Tibial artery (tissue), 4 donors: ENCODE measurements around the gene PTPRG.
A peak's percentile ranks its signal among the peaks of the same experiment; 100 is the strongest.
"Not testable (repeated sequence)": the region's sequence is repeated elsewhere in the genome, so short reads cannot be mapped to it uniquely, and the experiment has no call there.

Source experiments
- DNase-seq, 2 donors: peaks; one replicate each; pipeline ENCODE4 v3.0.0-alpha.2; 2019
- H3K27ac ChIP-seq, 2 donors: fragments of 200-600 bp; sonication (generic) in 1 of 2; 1 replicate in 1 of 2; 2 replicates in 1 of 2; pipeline ENCODE4 v1.5.1; 2018 to 2019; ENCODE audit warnings: mild to moderate bottlenecking in 1 of 2
- H3K27me3 ChIP-seq, 2 donors: fragments of 200-600 bp; sonication (generic) in 1 of 2; one replicate each; pipeline versions ENCODE4 v1.5.1 to v1.6.0; 2016 to 2019
- H3K36me3 ChIP-seq, 3 donors: fragments of 200-600 bp; sonication (generic) in 2 of 3; one replicate each; pipeline ENCODE4 v1.5.1; 2016 to 2019; ENCODE audit warnings: mild to moderate bottlenecking in 2 of 3
- H3K4me1 ChIP-seq, 4 donors: fragments of 200-600 bp; sonication (generic) in 2 of 4; 1 replicate in 3 of 4; 2 replicates in 1 of 4; pipeline ENCODE4 v1.5.1; 2016 to 2019
- H3K4me3 ChIP-seq, 2 donors: fragments of 200-600 bp; sonication (generic) in 1 of 2; 1 replicate in 1 of 2; 2 replicates in 1 of 2; pipeline ENCODE4 v1.5.1; 2018 to 2019; ENCODE audit warnings: mild to moderate bottlenecking in 2 of 2
- H3K9me3 ChIP-seq, 3 donors: fragments of 200-600 bp; sonication (generic) in 1 of 3; one replicate each; pipeline ENCODE4 v1.5.1; 2016 to 2019
- intact Hi-C: fragments of 100-400 bp; cut with DNase I; formaldehyde crosslinking; loops from one replicate; pipeline ENCODE4 v1.15.0; 2023; ENCODE audit warnings: low total_unique reads
- TF ChIP-seq, protein P1 (sequence below), 2 experiments: fragments of 200-600 bp in 1 of 2; fragments of 450-650 bp in 1 of 2; IDR thresholded peaks; one replicate each; pipeline ENCODE4 v1.5.1; 2017 to 2019; ENCODE audit warnings: antibody characterized with exemption in 2 of 2, mild to moderate bottlenecking in 1 of 2, moderate library complexity in 1 of 2

PTPRG gene

DNA sequence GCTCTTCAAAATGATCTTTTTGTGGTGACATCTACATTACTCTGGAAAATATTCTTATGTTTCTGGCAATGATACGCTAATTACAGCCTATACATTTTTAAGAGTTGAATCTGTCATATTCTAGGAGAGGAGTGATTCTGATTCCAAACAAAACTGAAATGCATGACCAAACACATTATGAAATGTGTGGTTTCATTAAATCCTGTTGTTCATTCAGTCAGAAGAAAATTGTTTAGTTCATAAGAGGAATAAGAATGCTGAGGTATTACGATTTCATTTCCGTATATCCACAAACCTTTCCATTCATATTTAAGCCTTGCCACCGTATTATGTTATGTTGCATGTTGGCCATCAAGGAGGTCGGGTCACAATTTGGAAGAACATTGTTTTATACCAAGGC, 466.9 kb downstream of the PTPRG start:
- no peak overlapping the region for H3K4me3 ChIP-seq
- TF ChIP-seq, protein P1, sequence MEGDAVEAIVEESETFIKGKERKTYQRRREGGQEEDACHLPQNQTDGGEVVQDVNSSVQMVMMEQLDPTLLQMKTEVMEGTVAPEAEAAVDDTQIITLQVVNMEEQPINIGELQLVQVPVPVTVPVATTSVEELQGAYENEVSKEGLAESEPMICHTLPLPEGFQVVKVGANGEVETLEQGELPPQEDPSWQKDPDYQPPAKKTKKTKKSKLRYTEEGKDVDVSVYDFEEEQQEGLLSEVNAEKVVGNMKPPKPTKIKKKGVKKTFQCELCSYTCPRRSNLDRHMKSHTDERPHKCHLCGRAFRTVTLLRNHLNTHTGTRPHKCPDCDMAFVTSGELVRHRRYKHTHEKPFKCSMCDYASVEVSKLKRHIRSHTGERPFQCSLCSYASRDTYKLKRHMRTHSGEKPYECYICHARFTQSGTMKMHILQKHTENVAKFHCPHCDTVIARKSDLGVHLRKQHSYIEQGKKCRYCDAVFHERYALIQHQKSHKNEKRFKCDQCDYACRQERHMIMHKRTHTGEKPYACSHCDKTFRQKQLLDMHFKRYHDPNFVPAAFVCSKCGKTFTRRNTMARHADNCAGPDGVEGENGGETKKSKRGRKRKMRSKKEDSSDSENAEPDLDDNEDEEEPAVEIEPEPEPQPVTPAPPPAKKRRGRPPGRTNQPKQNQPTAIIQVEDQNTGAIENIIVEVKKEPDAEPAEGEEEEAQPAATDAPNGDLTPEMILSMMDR (IDR thresholded peaks at IDR 0.05) = no peak
- no peak overlapping the region for H3K27ac ChIP-seq
- H3K27me3 ChIP-seq = no peaks in the 10 kb centered on the region
- intact Hi-C loops = no loop called here
- H3K9me3 ChIP-seq = no peaks in the 10 kb centered on the region
- peaks cover 0 to 12% (median 0%) of the 10 kb centered on the region in 4 donors for H3K4me1 ChIP-seq
- H3K36me3 ChIP-seq = no peaks in the 10 kb centered on the region
- DNase-seq = no peak

DNA sequence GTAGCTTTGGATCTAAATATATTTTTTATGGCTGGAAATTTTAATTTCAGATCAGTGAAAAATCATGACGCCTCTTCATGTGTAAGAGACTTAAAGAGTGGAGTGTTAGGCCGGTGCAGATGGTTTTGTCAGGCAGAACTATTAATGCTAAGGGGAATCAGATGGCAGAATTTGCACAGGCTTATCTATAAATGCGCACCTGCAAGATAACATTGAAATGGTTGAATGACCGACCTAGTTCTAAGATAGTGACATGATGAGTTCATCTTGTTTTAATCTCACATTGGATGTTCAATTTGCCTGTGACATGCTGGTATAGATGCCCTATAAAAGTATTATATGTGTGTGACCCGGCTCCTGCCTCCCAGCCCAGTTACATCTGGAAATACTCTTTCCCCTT, 471.4 kb downstream of the PTPRG start:
- no peak overlapping the region for H3K27ac ChIP-seq
- no peaks in the 10 kb centered on the region for H3K27me3 ChIP-seq
- no peaks in the 10 kb centered on the region for H3K9me3 ChIP-seq
- no peaks in the 10 kb centered on the region for H3K36me3 ChIP-seq
- H3K4me1 ChIP-seq = peaks cover 0 to 11% (median 0%) of the 10 kb centered on the region in 4 donors
- DNase-seq = no peak
- intact Hi-C loops = no loop called here
- TF ChIP-seq, protein P1 (IDR thresholded peaks at IDR 0.05) = no peak
- no peak overlapping the region for H3K4me3 ChIP-seq

DNA sequence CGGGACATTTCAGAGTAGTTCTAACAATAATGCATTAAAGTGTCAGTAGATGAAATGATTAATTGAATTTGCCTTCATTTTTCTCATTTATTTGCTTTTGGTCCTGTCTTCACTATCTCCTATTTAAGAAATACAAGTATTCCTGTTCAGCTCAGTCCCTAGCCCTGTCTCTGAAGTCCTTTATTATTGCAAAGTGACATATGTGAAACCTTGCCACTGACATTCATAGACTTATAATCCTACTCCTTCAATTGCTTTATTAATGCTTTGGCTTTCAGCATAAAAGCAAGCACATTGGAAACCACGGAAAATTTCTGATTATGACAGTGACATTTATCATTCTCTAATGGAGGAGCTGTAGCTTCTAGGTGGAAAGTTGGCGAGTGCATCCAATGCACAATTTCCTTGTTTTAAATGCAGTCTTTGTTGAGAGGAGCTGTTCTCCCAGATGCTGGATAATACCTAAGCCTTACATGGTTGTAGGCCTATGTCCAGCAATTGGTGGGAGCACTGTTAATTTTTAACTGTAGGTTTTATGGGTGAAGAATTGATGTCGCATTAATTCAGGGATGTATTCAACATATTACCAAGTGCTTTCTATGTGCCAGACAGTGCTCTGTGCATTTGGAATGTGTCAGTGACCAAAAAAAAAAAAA, 474.2 kb downstream of the PTPRG start:
- Histone ChIP-seq H3K27me3 (no peaks in the 10 kb centered on the region), H3K27ac (no peak overlapping the region), H3K4me3 (no peak overlapping the region), H3K9me3 (no peaks in the 10 kb centered on the region), H3K36me3 (no peaks in the 10 kb centered on the region), H3K4me1 (peaks cover 0 to 26% (median 1%) of the 10 kb centered on the region in 4 donors)
- no peak for DNase-seq
- TF ChIP-seq, protein P1 (IDR thresholded peaks at IDR 0.05) = no peak
- intact Hi-C loops = no loop called here

DNA sequence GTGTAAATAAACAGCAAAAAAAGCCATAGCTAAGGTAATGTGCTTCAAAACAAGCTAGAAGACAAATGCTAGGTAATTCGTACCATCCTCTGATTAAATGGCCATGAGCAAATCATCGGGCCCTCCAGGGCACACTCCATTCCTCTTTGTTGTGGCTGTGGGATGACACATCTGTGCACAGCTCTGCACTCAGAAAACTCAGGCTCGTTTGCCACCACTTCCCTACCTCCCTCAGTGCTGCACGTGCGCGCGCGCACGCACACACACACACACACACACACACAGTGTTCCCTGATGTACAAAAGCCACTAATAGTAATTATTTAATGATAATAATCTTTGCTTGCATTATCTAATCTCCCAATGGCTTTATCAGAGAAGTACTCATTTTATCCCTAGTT, 475.4 kb downstream of the PTPRG start:
- Histone ChIP-seq H3K4me1 (peaks cover 0 to 26% (median 1%) of the 10 kb centered on the region in 4 donors), H3K27me3 (no peaks in the 10 kb centered on the region), H3K27ac (no peak overlapping the region), H3K36me3 (no peaks in the 10 kb centered on the region), H3K4me3 (no peak overlapping the region), H3K9me3 (no peaks in the 10 kb centered on the region)
- TF ChIP-seq, protein P1 (IDR thresholded peaks at IDR 0.05) = no peak
- intact Hi-C loops = no loop called here
- DNase-seq = no peak

DNA sequence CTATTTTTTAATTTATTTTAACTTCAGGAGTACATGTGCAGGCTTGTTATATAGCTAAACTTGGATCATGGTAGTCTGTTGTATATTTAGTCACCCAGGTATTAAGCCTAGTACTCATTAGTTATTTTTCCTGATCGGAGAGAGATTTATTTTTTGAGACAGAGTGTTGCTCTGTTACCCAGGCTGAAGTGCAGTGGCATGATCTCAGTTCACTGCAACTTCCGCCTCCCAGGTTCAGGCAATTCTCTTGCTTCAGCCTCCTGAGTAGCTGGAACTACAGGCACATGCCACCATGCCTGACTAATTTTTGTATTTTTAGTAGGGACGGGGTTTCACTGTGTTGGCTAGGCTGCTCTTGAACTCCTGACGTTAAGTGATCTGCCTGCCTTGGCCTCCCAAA, 477.4 kb downstream of the PTPRG start:
- DNase-seq, intact Hi-C loops, H3K27me3 ChIP-seq, H3K36me3 ChIP-seq, H3K4me3 ChIP-seq, H3K9me3 ChIP-seq: not testable (repeated sequence)
- H3K27ac ChIP-seq = peak overlapping the region; percentile 21 to 22
- H3K4me1 ChIP-seq = peaks cover 0 to 26% (median 1%) of the 10 kb centered on the region in 4 donors

DNA sequence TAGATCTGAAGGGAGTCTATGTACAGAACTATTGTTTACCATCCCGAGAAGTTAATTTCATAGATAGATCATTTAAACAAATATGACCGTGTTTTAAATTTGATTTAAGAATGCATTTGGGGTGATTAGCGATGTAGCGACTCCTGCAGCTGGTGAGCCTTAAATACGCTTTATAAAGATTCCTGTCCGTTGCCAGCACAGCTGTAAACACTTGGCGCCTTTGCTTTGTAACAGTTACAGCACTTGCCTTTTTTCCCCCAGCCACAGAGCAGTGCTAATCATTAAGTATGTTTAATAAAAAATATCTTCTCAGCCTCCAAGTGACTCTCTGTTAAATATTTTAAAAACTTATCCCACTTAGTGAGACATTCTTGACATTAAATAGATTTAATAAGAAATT, 478.2 kb downstream of the PTPRG start:
- Histone ChIP-seq H3K27ac (peak overlapping the region; percentile 1 to 21), H3K4me1 (peaks cover 0 to 26% (median 1%) of the 10 kb centered on the region in 4 donors), H3K4me3 (no peak overlapping the region), H3K36me3 (no peaks in the 10 kb centered on the region), H3K9me3 (no peaks in the 10 kb centered on the region), H3K27me3 (no peaks in the 10 kb centered on the region)
- intact Hi-C loops = no loop called here
- DNase-seq = no peak
- TF ChIP-seq, protein P1 (IDR thresholded peaks at IDR 0.05) = no peak
